Coronary artery (tissue), 2 donors: ENCODE results near the gene FUZ.

Experiments
- DNase-seq: peaks from one replicate; pipeline ENCODE4 v3.0.0-alpha.2; 2017; ENCODE audit warnings: low spot score
- H3K27ac ChIP-seq, 2 donors: fragments of 200-600 bp; sonication (generic); one replicate each; pipeline ENCODE4 v1.5.1; 2016 to 2019
- H3K4me3 ChIP-seq: fragments of 200-600 bp; sonication (generic); 2 replicates; pipeline ENCODE4 v1.5.1; 2016; ENCODE audit warnings: mild to moderate bottlenecking, moderate library complexity
- TF ChIP-seq, protein P1 (sequence below): fragments of 200-600 bp; sonication (generic); IDR thresholded peaks from one replicate; pipeline ENCODE4 v1.5.1; 2019; ENCODE audit warnings: antibody characterized with exemption

Gene FUZ

DNA sequence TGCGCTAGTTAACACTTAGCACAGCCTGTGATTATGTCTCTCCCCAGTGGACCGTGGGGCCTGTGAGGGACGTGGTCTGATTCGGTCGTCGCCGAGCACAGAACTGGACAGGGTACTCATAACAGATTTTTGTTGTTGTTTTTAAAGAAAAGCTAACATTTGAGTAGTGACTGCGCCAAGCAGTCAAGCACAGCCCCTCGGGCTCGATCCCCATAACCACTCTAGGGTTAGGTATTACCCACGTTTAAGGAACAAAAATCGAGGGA lies 37.1 kb upstream of the FUZ start:
- H3K27ac ChIP-seq = peak overlapping the region; percentile 98 to 99
- peak overlapping the region; percentile 95 for H3K4me3 ChIP-seq
- TF ChIP-seq, protein P1, sequence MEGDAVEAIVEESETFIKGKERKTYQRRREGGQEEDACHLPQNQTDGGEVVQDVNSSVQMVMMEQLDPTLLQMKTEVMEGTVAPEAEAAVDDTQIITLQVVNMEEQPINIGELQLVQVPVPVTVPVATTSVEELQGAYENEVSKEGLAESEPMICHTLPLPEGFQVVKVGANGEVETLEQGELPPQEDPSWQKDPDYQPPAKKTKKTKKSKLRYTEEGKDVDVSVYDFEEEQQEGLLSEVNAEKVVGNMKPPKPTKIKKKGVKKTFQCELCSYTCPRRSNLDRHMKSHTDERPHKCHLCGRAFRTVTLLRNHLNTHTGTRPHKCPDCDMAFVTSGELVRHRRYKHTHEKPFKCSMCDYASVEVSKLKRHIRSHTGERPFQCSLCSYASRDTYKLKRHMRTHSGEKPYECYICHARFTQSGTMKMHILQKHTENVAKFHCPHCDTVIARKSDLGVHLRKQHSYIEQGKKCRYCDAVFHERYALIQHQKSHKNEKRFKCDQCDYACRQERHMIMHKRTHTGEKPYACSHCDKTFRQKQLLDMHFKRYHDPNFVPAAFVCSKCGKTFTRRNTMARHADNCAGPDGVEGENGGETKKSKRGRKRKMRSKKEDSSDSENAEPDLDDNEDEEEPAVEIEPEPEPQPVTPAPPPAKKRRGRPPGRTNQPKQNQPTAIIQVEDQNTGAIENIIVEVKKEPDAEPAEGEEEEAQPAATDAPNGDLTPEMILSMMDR = no peak
- no peak for DNase-seq

DNA sequence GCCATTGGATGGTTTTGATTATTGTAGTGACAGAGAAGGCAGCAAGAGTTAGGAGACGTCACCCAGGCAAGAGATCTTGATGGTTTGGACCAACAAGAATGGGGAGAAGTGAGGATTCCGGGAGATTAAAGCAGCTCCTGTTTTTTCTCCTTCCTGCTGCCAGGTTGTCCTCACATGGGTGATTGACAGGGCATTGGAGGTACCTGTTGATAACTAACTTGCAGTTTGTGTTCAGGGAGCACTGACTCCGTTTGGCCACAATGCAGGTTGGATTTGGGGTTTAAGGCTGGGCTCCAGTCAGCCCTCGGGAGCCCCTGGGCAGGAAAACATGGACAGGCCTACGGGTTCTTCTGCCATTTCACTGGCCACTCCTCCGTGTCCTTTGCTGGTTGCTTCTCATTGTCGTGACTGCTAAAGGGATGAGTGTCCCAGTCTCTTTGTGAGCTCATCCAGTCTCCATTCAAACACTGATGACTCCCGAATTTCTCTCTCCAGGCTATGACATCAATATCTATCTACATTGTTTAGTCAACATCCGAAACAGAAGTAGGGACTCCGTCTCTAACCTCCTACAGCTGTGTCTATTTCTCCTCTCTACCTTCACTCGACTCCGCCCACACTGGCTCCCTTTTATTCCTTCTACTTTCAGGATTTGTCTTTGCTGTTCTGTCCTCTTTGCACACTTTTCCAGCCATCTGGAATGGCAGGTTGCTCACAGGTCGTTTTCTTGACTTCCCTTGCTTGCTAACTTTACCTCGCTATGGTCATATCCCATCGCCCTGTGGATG lies 36.5 kb upstream of the FUZ start:
- TF ChIP-seq, protein P1 = no peak
- peak overlapping the region; percentile 95 for H3K4me3 ChIP-seq
- peak overlapping the region; percentile 98 to 99 for H3K27ac ChIP-seq
- DNase-seq = no peak

DNA sequence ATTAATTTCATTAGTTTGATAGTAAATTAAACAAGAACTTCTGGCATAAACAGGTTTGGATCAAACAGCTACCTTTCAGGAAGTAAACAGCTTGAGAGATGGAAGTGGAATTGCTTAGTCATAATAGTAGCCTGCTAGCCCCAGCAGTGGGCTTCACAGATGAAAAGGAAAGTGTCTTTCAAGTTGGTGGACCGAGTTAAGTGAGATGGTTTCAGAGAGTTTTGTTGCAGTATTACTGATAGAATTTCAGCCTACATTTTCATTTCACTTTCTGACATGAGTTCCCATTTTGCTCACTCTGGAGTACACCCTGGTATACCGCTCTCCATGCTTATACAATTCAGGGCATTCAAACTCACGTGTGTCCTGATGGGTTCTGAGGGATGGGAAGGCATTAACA lies 35.8 kb upstream of the FUZ start:
- TF ChIP-seq, protein P1 = no peak
- no peak overlapping the region for H3K4me3 ChIP-seq
- no peak for DNase-seq
- H3K27ac ChIP-seq = no peak overlapping the region

DNA sequence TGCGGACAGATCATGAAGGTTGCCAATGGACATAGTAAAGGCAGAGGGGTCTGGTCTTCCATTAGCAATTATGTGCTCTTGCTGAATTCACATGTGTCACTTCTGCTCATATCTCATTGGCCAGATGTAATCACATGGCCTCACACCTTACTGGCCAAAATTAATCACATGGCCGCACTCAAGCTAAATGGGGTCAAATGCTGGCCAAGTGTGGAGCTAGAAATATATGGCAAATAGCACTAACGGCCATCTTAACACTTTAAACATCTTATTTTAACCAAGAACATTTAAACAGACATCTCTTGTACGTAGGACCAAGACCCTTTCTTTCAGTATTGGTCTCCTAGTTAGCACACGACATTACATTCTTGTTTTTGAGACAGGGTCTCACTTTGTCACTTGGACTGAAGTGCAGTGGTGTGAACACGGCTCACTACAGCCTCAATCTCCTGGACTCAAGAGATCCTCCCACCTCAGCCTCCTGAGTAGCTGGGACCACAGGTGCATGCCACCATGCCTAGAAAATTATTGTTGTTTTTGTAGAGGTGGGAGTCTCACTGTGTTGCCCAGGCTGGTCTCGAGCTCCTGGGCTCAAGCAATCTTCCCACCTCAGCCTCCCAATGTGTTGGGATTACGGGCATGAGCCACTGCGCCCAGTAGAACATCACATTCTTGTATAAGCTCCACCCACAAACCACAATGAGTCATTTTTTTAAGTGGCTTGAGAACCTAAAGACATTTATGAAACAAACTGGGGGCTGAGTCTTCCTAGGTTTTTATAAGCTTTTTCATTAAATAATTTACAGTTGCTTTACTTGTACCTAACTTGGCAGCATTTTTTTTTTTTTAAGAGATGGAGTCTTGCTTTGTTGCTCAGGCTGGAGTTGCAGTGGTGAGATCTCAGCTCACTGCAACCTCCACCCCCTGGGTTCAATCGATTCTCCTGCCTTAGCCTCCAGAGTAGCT lies 34.9 kb upstream of the FUZ start:
- DNase-seq = no peak
- H3K27ac ChIP-seq = no peak overlapping the region

DNA sequence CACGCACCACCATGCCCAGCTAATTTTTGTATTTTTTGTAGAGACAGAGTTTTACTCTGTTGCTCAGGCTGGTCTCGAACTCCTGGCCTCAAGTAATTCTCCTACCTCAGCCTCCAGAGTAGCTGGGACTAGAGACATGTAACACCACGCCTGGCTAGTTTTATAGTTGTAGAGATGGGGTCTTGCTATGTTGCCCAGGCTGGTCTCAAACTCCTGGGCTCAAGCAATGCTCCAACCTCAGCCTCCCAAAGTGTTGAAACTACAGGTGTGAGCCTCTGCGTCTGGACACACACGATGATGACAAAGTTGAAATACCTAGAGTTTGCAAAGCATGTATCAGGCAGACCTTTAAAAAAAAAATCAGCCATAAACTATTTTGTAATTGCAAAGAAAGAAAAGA lies 33.3 kb upstream of the FUZ start:
- H3K27ac ChIP-seq = no peak overlapping the region
- H3K4me3 ChIP-seq = no peak overlapping the region
- DNase-seq = no peak
- TF ChIP-seq, protein P1 = no peak

More for the DNA sequence above, 34.9 kb upstream of the FUZ start:
- H3K4me3 ChIP-seq = no peak overlapping the region
- TF ChIP-seq, protein P1 = no peak

DNA sequence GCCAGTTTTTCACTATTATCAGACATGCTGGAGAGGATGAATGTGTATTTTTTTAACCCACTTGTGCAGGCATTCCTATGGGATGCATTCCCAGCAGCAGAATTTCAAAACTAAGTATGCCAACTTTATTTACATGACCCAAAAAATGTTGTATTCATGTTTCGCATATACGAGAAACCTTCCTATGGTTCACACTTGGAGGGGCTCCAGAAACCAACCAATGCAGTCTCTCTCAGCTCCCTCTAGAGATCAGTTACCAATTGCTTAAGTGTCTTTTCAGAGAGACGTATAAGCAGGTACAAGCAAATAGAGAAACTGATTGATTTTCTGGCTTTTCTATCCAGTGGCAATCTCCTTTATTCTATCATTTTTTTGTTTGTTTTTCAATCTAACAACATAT lies 32.3 kb upstream of the FUZ start:
- H3K27ac ChIP-seq = no peak overlapping the region
- no peak overlapping the region for H3K4me3 ChIP-seq
- DNase-seq = no peak
- TF ChIP-seq, protein P1 = no peak
